ENCODE data around the gene EHMT2.

DNA sequence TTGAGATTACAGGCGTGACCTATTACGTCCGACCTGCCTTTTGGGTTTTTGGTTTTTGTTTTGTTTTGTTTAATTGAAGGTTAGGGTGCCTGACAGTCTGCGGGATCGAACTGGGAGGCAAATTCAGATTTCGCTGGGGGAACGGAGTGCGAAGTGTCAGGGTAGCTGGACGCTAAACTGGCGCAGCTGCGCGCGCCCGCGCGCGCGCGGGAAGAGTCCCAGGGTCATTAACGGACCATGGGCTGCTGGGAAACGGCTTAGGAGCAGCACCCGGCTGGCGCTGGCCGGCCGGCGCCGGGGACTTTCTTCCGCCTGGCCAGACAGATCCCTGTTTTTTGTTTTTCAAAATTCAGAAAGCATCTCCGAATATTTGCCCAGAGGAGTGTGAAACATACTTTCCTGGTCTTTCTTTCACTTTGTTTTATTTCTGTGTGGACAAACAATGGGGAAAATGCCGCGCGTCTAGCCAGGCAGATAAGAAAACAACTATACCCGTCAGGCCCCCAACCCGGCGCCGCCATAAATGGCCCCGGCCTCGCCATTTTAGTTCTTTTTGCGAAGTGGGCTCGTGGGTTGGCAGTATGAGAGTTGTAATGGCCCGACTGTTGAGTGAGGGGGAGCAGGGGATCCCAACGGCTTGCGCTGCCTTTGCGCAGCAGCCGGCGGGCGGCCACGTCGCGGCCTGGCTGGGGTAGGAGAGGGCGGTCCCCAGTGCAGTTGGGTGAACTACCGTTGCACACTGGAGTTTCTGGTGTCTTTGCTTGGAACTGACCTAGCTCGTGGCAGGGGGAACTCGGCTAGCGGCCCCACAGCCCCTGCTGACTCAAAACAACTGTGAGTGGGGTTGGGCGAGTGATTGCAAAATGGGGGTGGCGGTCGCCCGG, 62.9 kb downstream of the EHMT2 start:
- TF ChIP-seq, protein P1, sequence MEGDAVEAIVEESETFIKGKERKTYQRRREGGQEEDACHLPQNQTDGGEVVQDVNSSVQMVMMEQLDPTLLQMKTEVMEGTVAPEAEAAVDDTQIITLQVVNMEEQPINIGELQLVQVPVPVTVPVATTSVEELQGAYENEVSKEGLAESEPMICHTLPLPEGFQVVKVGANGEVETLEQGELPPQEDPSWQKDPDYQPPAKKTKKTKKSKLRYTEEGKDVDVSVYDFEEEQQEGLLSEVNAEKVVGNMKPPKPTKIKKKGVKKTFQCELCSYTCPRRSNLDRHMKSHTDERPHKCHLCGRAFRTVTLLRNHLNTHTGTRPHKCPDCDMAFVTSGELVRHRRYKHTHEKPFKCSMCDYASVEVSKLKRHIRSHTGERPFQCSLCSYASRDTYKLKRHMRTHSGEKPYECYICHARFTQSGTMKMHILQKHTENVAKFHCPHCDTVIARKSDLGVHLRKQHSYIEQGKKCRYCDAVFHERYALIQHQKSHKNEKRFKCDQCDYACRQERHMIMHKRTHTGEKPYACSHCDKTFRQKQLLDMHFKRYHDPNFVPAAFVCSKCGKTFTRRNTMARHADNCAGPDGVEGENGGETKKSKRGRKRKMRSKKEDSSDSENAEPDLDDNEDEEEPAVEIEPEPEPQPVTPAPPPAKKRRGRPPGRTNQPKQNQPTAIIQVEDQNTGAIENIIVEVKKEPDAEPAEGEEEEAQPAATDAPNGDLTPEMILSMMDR (conservative IDR thresholded peaks at IDR 0.05 in 1 of 2, IDR thresholded peaks at IDR 0.05 in 1 of 2; ENCODE audit: low read depth in 1 of 2, low read length in 2 of 2) = no peak
- TF ChIP-seq EZH2 (IDR thresholded peaks at IDR 0.05; ENCODE audit: low read length, missing control alignments) = no peak
